Measurements from ENCODE around the gene ENKD1. TPM values are rescaled to one million over a fixed set of nuclear protein-coding genes. Genes with fewer than 3 reads are reported as not detected.

The ENKD1 gene, protein sequence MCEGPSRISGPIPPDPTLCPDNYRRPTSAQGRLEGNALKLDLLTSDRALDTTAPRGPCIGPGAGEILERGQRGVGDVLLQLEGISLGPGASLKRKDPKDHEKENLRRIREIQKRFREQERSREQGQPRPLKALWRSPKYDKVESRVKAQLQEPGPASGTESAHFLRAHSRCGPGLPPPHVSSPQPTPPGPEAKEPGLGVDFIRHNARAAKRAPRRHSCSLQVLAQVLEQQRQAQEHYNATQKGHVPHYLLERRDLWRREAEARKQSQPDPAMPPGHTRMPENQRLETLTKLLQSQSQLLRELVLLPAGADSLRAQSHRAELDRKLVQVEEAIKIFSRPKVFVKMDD
- total RNA-seq = 1 to 10 TPM; 6.8 to 8.4 TPM

DNA sequence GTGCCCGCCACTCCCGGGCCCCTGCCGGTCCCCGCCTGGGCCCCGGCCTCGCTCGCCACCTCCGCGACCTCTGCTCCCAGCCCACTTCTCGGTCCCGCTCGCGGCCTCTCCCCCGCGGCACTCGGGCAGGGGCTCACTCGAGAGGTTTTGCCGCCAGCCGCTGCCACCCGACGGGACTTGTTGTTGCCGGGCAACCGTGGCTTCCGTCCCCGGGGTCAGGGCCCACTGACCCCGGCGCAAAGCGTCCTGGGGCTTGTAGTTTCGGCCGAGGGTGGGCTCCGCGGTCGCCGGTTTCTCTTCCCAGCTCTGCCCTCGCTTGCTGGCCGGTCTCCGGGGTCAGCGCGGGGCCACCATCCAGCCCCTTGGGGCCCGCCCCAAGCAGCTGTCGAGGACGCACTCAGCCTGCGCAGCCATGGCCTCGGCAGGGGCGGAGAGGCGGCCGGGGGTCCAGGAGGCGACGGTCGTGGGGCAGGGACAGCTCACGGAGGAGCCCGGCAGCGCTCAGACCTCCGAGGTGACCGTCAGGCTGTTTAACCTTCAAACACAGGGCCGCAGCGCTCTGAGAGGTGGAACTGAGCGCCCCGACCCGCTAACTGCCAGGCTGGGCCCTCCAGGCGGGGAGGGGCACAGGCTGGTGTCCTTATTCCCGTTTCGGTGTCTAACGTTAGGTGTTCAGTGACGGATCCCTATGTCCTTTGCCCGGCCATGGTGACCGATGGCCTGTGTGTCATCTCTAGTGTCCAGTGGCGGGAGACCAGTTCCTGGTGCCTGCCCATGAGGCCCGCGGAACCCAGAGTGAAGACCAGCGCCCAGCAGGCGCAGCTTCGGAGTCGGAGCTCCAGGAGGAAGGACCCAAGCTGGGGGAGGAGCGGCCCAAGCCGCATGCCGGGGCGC is at the start of gene ENKD1, which contains the start of gene C16orf86:
Gene ENKD1 (minus strand): TSS at position 192 of the 894 bp plus-strand sequence. CDS start 308 bp downstream, outside the sequence.
Gene C16orf86 (plus strand): TSS at position 256 of the 894 bp plus-strand sequence. CDS start 157 bp downstream, at position 413.

DNA sequence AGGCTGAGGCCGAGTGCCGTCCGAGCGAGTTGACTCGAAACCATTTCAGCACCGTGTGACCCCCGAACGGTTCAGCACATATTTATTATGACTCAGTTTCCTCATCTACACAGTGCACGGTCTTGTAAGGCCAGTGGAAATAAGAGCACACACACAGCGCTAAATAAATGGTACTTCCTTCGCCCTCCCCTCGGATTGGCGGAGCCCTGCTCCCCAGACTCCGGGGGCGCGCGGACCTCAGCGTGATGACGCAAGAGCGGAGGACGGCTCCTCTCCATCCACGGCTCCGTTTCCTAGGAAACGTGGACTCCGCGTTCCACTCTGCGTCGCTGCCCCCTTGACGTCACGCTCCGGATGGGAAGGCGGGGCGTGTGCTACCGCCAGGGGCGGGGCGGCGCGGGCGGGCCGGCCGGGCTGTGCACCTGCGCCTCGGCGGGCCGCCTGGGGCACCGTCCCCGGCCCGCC is 6.0 kb downstream of the ENKD1 start, which contains the start of gene PARD6A:
Gene PARD6A (plus strand): TSS at position 397 of the 465 bp plus-strand sequence. CDS start 79 bp downstream, outside the sequence.

DNA sequence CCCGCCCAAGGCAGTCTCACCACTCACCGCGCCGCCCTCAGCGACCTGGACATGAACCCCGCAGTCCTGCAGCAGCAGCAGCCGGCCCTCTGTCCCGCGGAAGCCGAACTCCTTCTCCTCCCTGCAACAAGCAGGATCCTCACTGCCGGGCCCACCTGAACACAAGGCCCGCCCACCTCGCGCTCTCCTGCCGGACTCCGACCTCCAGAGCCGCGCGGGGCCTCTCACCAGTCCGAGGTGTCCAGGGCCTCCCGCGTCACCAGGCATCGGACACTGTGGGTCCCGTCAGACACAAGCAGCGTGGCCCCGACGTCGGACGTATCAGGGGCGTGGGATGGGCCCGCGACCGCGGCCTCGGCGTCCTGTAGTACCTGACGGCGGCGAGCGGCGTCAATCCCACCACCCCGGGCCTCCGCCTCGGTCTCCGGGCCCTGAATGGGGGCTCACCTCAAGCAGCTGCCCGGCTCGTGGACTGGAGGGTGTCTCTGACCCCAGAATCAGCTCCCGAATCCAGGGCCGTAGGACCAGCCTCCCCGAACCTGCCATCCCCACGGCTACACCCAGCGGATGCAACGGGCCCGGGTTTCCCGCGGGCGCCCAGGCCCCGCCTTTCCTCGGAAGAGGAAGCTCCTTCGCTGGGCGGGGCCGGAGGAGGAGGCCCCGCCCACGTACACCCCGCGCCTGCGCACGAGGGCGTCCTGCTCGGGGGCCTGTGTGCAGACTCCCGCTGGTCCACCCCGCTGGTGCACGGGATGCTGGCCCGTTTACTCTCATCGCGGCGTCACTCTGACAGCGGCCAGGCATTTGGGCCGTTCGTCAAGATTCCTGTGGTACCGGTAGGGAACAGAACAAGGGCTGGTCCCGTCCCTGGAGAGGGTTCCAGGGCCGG is 6.6 kb downstream of the ENKD1 start, which contains the start of gene ACD:
Gene ACD (minus strand): TSS at position 586 of the 889 bp plus-strand sequence. CDS start 40 bp downstream, at position 546.

Other genes with a start within 250 kb of the ENKD1 start
- gene HSD11B2, start 235.6 kb downstream of the ENKD1 start, total RNA-seq = not detected
- gene ATP6V0D1, start 185.6 kb downstream of the ENKD1 start, total RNA-seq = 10 to 100 TPM; 52.9 to 56.5 TPM
- gene AGRP, start 183.2 kb downstream of the ENKD1 start, total RNA-seq = not detected
- 10 to 100 TPM; 21.9 to 30.4 TPM for gene RIPOR1, start 137.9 kb downstream of the ENKD1 start, total RNA-seq
- gene CTCF, start 104.2 kb downstream of the ENKD1 start, total RNA-seq = 10 to 100 TPM; 73.3 to 74.7 TPM
- 100 to 1,000 TPM; 179 to 189 TPM for gene CARMIL2, start 21.6 kb downstream of the ENKD1 start, total RNA-seq
- gene ACD, start 6.5 kb downstream of the ENKD1 start, total RNA-seq = 10 to 100 TPM; 34.5 TPM
- 10 to 100 TPM; 12.0 to 12.8 TPM for gene PARD6A, start 5.8 kb downstream of the ENKD1 start, total RNA-seq
- gene C16orf86, start 64 bp upstream of the ENKD1 start, total RNA-seq = 1 to 10 TPM; 4.8 to 6.1 TPM
- 10 to 100 TPM; 14.3 to 14.8 TPM for gene GFOD2, start 52.6 kb upstream of the ENKD1 start, total RNA-seq
- gene RANBP10, start 139.8 kb upstream of the ENKD1 start, total RNA-seq = 10 to 100 TPM; 24.3 to 28.0 TPM
- gene TSNAXIP1, start 140.1 kb upstream of the ENKD1 start, total RNA-seq = under 1 TPM; 0.35 to 0.51 TPM
- gene THAP11, start 175.6 kb upstream of the ENKD1 start, total RNA-seq = 10 to 100 TPM; 42.1 to 42.6 TPM
- gene NUTF2, start 180.2 kb upstream of the ENKD1 start, total RNA-seq = 100 to 1,000 TPM in 1 of 2 experiments, 10 to 100 TPM in 1; 99.1 to 101 TPM
- 10 to 100 TPM; 55.1 to 62.1 TPM for gene CENPT, start 180.9 kb upstream of the ENKD1 start, total RNA-seq
- gene EDC4, start 206.3 kb upstream of the ENKD1 start, total RNA-seq = 100 to 1,000 TPM in 1 of 2 experiments, 10 to 100 TPM in 1; 95.0 to 104 TPM
- 1 to 10 TPM; 1.3 to 2.0 TPM for gene NRN1L, start 218.1 kb upstream of the ENKD1 start, total RNA-seq
- 10 to 100 TPM; 19.8 to 22.2 TPM for gene PSKH1, start 226.5 kb upstream of the ENKD1 start, total RNA-seq